K562 (cell line): ENCODE data around the gene AGAP1. TPM values are rescaled to one million over a fixed set of nuclear protein-coding genes. Genes with fewer than 3 reads are reported as not detected.

ENCODE experiments used
- ATAC-seq: fragments of 200-7000 bp; cut with Tn5 transposase; 3 replicates; pipeline ENCODE4 v1.9.1; 2020; ENCODE audit warnings: moderate library complexity
- BruUV-seq: library from RNA; stranded (reverse); fragments of 400-500 nt; replicated peaks from 2 replicates; lab custom pipeline; 2021; lab: Mats Ljungman, UMichigan
- CTCF ChIA-PET: fragments of 300-600 bp; formaldehyde crosslinking; extraction: SDS; loops from one replicate; lab custom pipeline; 2021; ENCODE audit warnings: low intra/inter-chr PET ratio; lab: Yijun Ruan, JAX
- POLR2A ChIA-PET: fragments of 300-600, 350-650 bp; sonication (Branson Sonifier 250); formaldehyde crosslinking; extraction: SDS; loops from one replicate; lab custom pipeline; 2021; ENCODE audit warnings: antibody characterized with exemption, inconsistent platforms; lab: Yijun Ruan, JAX
- DNase-seq, 4 experiments: peaks; one replicate each; pipeline versions ENCODE4 v3.0.0 to v3.0.0-alpha.2; 2011 to 2018; ENCODE audit warnings: low spot score in 3 of 4, mixed read lengths in 3 of 4; ENCODE audit errors: extremely low read depth in 1 of 4
- FAIRE-seq: peaks from 2 replicates; lab custom pipeline; 2011; peaks lifted over from hg19 to GRCh38; lab: Jason Lieb, UNC
- H2AFZ ChIP-seq: 2 replicates; pipeline ENCODE4 v1.6.0; 2011; ENCODE audit warnings: low read depth, low read length, control low read depth, inconsistent platforms
- H3K27ac ChIP-seq: fragments of 200-600 bp; 3 replicates; pipeline ENCODE4 v1.8.0; 2011; ENCODE audit warnings: low read depth, mild to moderate bottlenecking, control low read depth, inconsistent platforms, low read length, moderate library complexity, mixed read lengths; ENCODE audit errors: extremely low read depth
- H3K27me3 ChIP-seq, 2 experiments: fragments of 300-600 bp in 1 of 2; 2 replicates in 1 of 2; 3 replicates in 1 of 2; pipeline versions ENCODE4 v1.6.0 to v1.8.0; 2011; ENCODE audit warnings: inconsistent platforms in 2 of 2, low read length in 2 of 2, mild to moderate bottlenecking in 1 of 2, mixed read lengths in 1 of 2, moderate library complexity in 1 of 2; ENCODE audit not compliant: control insufficient read depth in 2 of 2, insufficient read depth in 2 of 2
- H3K36me3 ChIP-seq: fragments of 300-600 bp; 3 replicates; pipeline ENCODE4 v1.8.0; 2011; ENCODE audit warnings: mild to moderate bottlenecking, low read length, inconsistent platforms; ENCODE audit not compliant: control insufficient read depth, insufficient read depth
- H3K4me1 ChIP-seq, 2 experiments: fragments of 200-600 bp in 1 of 2; replicated peaks in 1 of 2; 2 replicates in 1 of 2; 3 replicates in 1 of 2; pipeline versions ENCODE4 v1.5.1 to v1.8.0; 2011; ENCODE audit warnings: inconsistent platforms in 2 of 2, low read length in 2 of 2, mild to moderate bottlenecking in 1 of 2, mixed read lengths in 1 of 2, moderate library complexity in 1 of 2; ENCODE audit not compliant: control insufficient read depth in 2 of 2, insufficient read depth in 2 of 2
- H3K4me2 ChIP-seq: 2 replicates; pipeline ENCODE4 v1.6.1; 2011; ENCODE audit warnings: low read length, control low read depth, inconsistent platforms, mixed read lengths; ENCODE audit not compliant: insufficient read depth
- H3K4me3 ChIP-seq: fragments of 200-600 bp; sonication (generic), shearing (Covaris generic); 2 replicates; pipeline ENCODE4 v1.5.1; 2016; ENCODE audit warnings: control low read depth, inconsistent platforms
- H3K79me2 ChIP-seq: fragments of 200-600 bp; 3 replicates; pipeline ENCODE4 v1.8.0; 2011; ENCODE audit warnings: low read length, inconsistent platforms; ENCODE audit not compliant: control insufficient read depth, insufficient read depth
- H3K9ac ChIP-seq, 2 experiments: 2 replicates each; pipeline versions ENCODE4 v1.6.0 to v1.6.1; 2011; ENCODE audit warnings: low read depth in 2 of 2, low read length in 2 of 2, control low read depth in 1 of 2, inconsistent platforms in 1 of 2, mild to moderate bottlenecking in 1 of 2, mixed read lengths in 1 of 2; ENCODE audit not compliant: insufficient read depth in 1 of 2
- H3K9me1 ChIP-seq: one replicate; pipeline ENCODE4 v1.6.0; 2011; ENCODE audit warnings: inconsistent platforms, mild to moderate bottlenecking, low read length, moderate library complexity; ENCODE audit not compliant: control insufficient read depth, insufficient read depth
- H3K9me3 ChIP-seq: replicated peaks from 2 replicates; pipeline ENCODE4 v1.5.1; 2011; ENCODE audit warnings: low read depth, low read length, inconsistent platforms; ENCODE audit not compliant: control insufficient read depth, insufficient read depth
- H4K20me1 ChIP-seq: replicated peaks from 2 replicates; pipeline ENCODE4 v1.6.1; 2011; ENCODE audit warnings: low read length, inconsistent platforms, mixed read lengths; ENCODE audit not compliant: control insufficient read depth, insufficient read depth
- MBD1 ChIP-seq: fragments of 250-450 bp; sonication (Bioruptor Pico); IDR thresholded peaks from 2 replicates; pipeline ENCODE4 v1.8.0; 2022; ENCODE audit warnings: inconsistent platforms
- NFIC ChIP-seq: fragments of 450-650 bp; IDR thresholded peaks from 2 replicates; pipeline ENCODE4 v1.6.1; 2017; ENCODE audit warnings: mild to moderate bottlenecking, inconsistent platforms
- PHF21A ChIP-seq: fragments of 450-650 bp; IDR thresholded peaks from 2 replicates; pipeline ENCODE4 v1.6.1; 2017; ENCODE audit warnings: low read depth, borderline replicate concordance
- TBP ChIP-seq: optimal IDR thresholded peaks from 2 replicates; pipeline ENCODE3; 2011; ENCODE audit warnings: low read depth, low read length, improper control_type of control experiment
- ZC3H11A ChIP-seq: IDR thresholded peaks from 2 replicates; pipeline ENCODE4 v1.6.1; 2012; ENCODE audit warnings: low read depth, low read length, improper control_type of control experiment
- WGBS: fragments of 100-300 bp; shearing (Covaris generic); methylation state at CpG from one replicate; pipeline ENCODE4 v1.1.6; 2016; ENCODE audit warnings: low coverage, mixed read lengths; ENCODE audit not compliant: insufficient coverage; ENCODE audit errors: missing lambda C conversion rate; 5-methylcytosine and 5-hydroxymethylcytosine counted together
- in situ Hi-C: fragments of 300-500 bp; cut with MboI; formaldehyde crosslinking; loops from 4 replicates; pipeline ENCODE4 v1.15.0; 2018; ENCODE audit warnings: inconsistent platforms, mixed read lengths
- intact Hi-C: fragments of 100-400 bp; cut with micrococcal nuclease; formaldehyde crosslinking; loops from 2 replicates; pipeline ENCODE4 v1.14.2; 2022
- polyA plus RNA-seq, 8 experiments: library from polyadenylated mRNA; depleted of rRNA in 4 of 8; stranded (reverse) in 5 of 8; unstranded in 3 of 8; fragments of >200 nt; fragmentation: Nextera tagmentation in 2 of 8; fragmentation: Illumina TruSeq in 1 of 8; extraction: Ambion mirVana in 2 of 8; extraction: Trizol in 1 of 8; gene quantifications; 2 replicates each; pipeline versions ENCODE4 v1.2.1 to v1.2.3, GENCODE V29; 2011 to 2014; ENCODE audit warnings: inconsistent platforms in 1 of 8, missing spikeins in 1 of 8
- total RNA-seq, 7 experiments: library from RNA; depleted of rRNA in 6 of 7; stranded (reverse); fragments of >200 nt in 6 of 7; fragmentation: Illumina TruSeq in 2 of 7; extraction: Trizol in 2 of 7; gene quantifications; 2 replicates each; pipeline versions ENCODE4 v1.2.1 to v1.2.3, GENCODE V29; 2011 to 2021; ENCODE audit warnings: low replicate concordance in 1 of 7
- TF ChIP-seq, protein P1 (sequence below): fragments of 450-650 bp; IDR thresholded peaks from 2 replicates; pipeline ENCODE4 v1.6.1; 2016
- TF ChIP-seq, protein P2 (sequence below): sonication (generic); formaldehyde crosslinking; IDR thresholded peaks from 2 replicates; pipeline ENCODE4 v1.8.0; 2022; ENCODE audit warnings: mild to moderate bottlenecking, missing genetic modification reagents, borderline replicate concordance

The AGAP1 gene
- total and polyA plus RNA-seq, 9 of the 15 experiments (the other 6 are each of a cell fraction or from before 2014, with no cell fraction given), result 1.3 to 24.0 (median 10.6) TPM

DNA sequence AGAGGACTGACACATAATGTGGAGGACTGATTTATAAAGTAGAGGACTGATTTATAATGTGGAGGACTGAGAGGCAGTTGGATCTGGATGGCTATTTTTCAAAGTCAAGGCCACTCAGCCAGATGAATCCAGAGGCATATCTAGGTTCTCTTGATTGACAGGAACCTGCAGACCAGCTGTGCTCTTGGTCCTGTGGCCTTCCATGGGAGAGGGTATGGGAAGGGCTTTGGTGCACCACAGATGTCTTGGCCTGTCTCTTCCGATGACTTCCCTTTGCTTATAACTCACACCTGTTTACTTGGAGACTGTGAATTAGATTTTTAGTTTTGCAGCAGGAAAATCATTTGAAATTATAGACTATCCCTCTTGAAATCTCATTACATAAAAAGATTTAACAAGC, 32.3 kb downstream of the AGAP1 start:
- no peak for ATAC-seq
- no peak overlapping the region for H3K27ac ChIP-seq
- ChIA-PET CTCF (interaction anchor here (0.6 kb wide), 1 partner anchor 8 kb away, joined by 3 read pairs; no protein-coding TSS in a partner anchor), POLR2A (no interaction called here)
- H3K4me1 ChIP-seq, result peaks cover 0 to 18% of the 10 kb centered on the region in 2 experiments; a peak in 3 of 5 replicates
- no peak for DNase-seq
- no peak for FAIRE-seq
- no peaks in the 10 kb centered on the region for H3K9me3 ChIP-seq
- H3K79me2 ChIP-seq, result peaks cover 87% of the 10 kb centered on the region
- no peaks in the 10 kb centered on the region for H3K27me3 ChIP-seq
- in situ Hi-C loops, result no loop called here
- no peak overlapping the region for H2AFZ ChIP-seq
- intact Hi-C loops, result no loop called here
- no peak overlapping the region for H3K4me3 ChIP-seq
- peaks cover 9% of the 10 kb centered on the region for H3K9me1 ChIP-seq
- no peaks in the 10 kb centered on the region for H3K36me3 ChIP-seq
- 67% methylated on average over 1 of the region's 1 CpG for WGBS
- no peak overlapping the region for H3K9ac ChIP-seq
- no peak overlapping the region for H3K4me2 ChIP-seq
- peaks cover 13% of the 10 kb centered on the region; the same call in 1 of the 2 replicates for H4K20me1 ChIP-seq
- TF ChIP-seq, protein P1, sequence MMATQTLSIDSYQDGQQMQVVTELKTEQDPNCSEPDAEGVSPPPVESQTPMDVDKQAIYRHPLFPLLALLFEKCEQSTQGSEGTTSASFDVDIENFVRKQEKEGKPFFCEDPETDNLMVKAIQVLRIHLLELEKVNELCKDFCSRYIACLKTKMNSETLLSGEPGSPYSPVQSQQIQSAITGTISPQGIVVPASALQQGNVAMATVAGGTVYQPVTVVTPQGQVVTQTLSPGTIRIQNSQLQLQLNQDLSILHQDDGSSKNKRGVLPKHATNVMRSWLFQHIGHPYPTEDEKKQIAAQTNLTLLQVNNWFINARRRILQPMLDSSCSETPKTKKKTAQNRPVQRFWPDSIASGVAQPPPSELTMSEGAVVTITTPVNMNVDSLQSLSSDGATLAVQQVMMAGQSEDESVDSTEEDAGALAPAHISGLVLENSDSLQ, result peak; percentile 40
- no peak for TF ChIP-seq ZC3H11A
- BruUV-seq, result no TSS peak

GRCh38 chr2:235527806-235528469, 34.1 kb downstream of the AGAP1 start:
- CTCF ChIA-PET, result no interaction called here
- no peak for FAIRE-seq

More at GRCh38 chr2:235527806-235528469, 34.1 kb downstream of the AGAP1 start:
- TF ChIP-seq, protein P2, sequence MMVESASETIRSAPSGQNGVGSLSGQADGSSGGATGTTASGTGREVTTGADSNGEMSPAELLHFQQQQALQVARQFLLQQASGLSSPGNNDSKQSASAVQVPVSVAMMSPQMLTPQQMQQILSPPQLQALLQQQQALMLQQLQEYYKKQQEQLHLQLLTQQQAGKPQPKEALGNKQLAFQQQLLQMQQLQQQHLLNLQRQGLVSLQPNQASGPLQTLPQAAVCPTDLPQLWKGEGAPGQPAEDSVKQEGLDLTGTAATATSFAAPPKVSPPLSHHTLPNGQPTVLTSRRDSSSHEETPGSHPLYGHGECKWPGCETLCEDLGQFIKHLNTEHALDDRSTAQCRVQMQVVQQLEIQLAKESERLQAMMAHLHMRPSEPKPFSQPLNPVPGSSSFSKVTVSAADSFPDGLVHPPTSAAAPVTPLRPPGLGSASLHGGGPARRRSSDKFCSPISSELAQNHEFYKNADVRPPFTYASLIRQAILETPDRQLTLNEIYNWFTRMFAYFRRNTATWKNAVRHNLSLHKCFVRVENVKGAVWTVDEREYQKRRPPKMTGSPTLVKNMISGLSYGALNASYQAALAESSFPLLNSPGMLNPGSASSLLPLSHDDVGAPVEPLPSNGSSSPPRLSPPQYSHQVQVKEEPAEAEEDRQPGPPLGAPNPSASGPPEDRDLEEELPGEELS (CRISPR knock-in tag), result no peak
- TF ChIP-seq TBP (no peak), PHF21A (no peak), MBD1 (CRISPR knock-in tag) (no peak), NFIC (no peak)
- H3K4me3 ChIP-seq, result no peak overlapping the region
- in situ Hi-C loops (no loop called here), intact Hi-C loops (no loop called here)
- ATAC-seq, result no peak
- no peaks in the 10 kb centered on the region for H3K36me3 ChIP-seq
- no peak overlapping the region for H2AFZ ChIP-seq
- H3K9ac ChIP-seq, result no peak overlapping the region
- no TSS peak for BruUV-seq
- H3K27ac ChIP-seq, result no peak overlapping the region
- H3K79me2 ChIP-seq, result peaks cover 82% of the 10 kb centered on the region
- H4K20me1 ChIP-seq, result peaks cover 11% of the 10 kb centered on the region
- peak in 1 of 4 experiments; percentile 23 for DNase-seq
- peaks cover 3% of the 10 kb centered on the region for H3K9me1 ChIP-seq
- H3K27me3 ChIP-seq, result no peaks in the 10 kb centered on the region
- WGBS, result 38% methylated on average over 3 of the region's 7 CpGs
- no peaks in the 10 kb centered on the region for H3K9me3 ChIP-seq
- H3K4me1 ChIP-seq, result peaks cover 0 to 12% of the 10 kb centered on the region in 2 experiments; a peak in 2 of 5 replicates
- POLR2A ChIA-PET, result interaction anchor here (0.6 to 0.7 kb wide), 2 partner anchors 151 to 157 kb away, joined by 3 read pairs; no protein-coding TSS in a partner anchor
- no peak overlapping the region for H3K4me2 ChIP-seq
